ENCODE data around the gene IL2RA.

Gene IL2RA

DNA sequence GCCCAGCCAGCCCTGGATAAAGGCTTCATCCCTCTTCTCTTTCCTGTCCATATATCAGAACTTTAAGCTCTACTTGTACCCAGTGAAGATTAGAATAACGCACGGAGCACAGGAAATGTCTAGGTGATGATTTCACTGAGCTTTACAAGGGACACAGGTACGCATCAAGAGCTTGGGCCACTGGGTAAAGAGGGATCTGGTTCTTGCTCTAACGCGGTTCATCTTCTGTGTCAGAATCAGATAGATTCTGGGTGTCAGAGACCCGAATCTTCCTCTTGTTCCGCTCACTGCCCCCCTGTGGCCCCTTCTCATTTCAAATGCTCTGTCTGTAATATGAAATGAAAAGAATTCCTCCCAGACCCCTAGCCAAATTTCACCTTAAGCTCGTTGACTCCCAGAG, 24.7 kb downstream of the IL2RA start:
- no peak for DNase-seq

DNA sequence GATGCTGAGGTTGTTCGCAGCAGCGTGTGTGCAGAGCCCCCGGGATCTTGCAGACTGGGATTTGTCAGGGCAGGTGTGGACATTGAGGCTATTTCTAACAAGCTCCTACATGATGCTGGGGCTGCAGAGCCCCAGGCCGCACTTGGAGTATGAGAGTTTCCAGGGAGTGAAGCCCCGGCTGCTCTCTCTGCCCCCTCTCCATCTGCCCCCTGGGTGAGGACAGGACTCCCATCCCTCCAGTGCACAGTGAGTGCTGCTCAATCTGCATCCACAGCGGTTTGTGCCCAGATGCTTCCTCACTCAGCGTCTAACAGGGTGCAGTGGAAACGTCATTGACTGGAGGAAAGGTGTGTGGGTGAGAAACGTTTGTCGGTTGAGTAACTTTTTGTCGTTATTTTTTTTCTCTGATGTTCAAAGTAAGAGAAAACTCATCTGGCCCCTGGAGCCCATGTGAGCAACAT, 25.3 kb downstream of the IL2RA start:
- no peak for DNase-seq

DNA sequence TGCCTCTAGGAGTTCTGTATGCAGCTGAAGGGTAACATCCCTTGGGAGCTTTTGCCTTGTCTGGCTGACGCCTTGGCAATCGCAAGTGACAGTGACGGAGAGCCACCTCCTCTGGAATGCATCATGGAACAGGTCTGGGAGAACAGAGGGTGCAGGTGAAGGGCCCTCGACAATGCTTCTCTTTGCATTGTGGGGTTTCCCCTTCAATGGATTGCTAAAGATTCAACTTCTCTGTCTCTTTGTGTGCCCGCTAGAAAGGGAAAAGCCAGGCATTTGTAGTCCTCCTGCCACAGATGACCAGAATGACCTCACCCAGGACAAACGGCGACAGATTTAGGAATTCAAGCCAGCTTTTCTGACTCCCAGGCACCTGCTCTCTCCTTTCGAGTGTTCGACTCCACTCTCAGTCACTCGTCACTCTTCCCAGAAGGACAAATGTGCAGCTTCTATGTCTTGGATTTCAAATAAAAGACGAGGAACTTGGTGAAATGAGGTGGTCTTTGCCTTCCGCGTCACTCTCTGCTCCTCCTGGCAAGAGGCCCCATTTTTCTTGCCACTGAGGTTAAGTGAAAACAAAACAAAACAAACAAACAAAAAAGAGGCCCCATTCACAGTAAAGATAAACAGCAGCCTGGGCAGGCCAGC, 26.1 kb downstream of the IL2RA start:
- no peak for DNase-seq

DNA sequence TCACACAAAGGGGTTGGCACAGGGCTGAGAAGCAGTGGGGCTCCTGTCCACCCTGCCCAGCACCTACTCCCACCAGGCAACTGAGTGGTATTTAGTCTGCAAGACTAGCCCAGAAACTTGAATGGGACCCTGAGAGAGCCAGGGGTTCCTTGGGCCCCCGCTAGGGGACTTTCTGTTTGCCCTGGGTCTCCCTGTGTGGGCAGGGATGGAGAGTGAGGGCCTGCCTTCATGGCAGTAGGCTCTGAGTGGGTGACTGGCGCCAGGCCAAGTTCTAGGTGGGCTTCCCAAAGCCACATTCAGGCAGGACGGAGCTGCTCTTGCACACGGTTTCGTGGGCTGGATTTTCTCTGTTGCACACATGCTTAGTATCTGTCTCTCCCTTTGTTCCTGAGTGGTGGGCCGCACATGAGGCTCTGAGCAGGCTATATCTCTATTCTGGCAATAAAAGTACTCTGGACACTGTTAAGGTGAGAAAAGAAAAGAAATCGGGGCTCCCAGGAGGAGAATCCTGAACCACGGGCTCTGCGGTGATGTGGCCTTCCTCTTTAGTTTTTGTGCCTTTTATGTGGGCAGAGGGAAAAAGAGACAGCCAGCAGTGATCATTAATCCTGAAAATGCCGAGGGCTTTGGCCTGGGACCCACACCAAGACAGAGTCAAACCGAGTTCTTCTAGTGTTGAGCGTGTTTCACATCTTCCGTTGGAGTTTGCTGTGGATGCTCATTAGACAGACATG, 26.9 kb downstream of the IL2RA start:
- no peak for DNase-seq

DNA sequence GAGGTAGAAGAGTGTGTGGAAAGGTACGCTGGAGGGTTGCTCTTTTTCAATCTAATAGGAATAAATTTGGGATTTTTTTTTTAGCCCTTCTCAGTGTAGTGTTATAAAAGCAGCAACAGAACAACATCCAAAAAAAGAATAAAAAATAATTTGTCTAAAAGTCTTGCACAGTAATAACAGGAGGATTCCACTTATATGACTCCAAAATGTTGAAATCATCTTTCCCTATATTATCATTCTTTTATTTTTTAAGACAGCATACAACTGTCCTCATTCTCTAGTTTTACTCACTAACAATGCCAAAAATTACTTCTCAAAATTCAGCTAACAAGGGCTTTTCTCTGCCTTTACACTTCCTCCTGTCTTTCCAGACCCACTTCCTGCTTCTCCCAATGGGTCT, 27.8 kb downstream of the IL2RA start:
- no peak for DNase-seq

DNA sequence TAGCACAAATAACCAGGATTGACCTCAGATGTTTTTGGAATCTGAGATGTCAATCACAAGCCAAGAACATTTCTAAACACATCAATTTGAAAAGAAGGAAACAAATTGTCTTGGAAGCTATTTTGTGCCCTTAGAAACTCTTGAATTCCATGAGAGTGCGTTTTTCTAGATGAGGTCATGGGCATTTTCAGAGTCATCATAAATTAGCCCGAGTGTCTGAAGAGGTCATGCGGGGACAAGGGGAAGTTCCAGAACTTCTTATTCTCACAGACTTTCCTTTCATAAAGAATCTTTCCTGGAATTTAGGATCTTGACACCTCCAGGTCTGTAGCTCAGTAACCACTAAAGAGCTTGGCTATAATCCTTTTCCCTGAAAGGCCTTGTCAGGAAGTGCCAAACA, 28.2 kb downstream of the IL2RA start:
- DNase-seq, result no peak

DNA sequence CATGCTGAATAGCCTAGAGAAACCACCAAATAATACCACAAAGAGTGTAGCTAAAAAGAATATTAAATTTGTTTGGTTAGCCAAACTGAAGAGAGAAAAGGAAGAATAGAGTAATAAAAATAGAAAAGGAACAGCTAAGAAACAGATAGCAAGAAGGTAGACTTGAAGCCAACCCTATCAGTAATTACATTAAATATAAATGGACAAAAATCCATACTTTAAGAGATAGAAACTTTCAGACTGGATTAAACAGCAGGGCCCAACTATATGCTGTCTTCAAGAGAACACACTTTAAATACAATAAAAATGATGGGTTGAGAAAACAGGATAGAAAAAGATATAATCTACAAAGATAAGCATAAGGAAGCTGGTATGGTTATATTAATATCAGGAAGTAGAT, 31.2 kb downstream of the IL2RA start:
- DNase-seq, result no peak

DNA sequence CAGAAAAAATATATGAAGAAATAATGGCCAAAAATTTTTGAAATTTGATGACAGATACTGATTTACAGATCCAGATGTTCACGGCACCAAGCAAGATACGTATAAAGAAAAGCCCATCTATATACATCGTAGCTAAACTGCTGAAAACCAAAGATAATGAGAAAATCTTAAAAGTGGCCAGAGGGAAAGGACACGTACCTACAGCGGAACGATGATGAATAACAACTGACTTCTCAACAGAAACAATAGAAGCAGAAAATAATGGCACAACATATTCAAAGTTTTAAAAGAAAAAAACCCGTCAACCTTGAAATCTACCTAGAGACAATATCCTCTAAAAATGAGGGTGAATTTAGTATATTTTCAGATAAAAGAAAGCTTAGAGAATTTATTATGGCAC, 31.9 kb downstream of the IL2RA start:
- DNase-seq, result no peak

DNA sequence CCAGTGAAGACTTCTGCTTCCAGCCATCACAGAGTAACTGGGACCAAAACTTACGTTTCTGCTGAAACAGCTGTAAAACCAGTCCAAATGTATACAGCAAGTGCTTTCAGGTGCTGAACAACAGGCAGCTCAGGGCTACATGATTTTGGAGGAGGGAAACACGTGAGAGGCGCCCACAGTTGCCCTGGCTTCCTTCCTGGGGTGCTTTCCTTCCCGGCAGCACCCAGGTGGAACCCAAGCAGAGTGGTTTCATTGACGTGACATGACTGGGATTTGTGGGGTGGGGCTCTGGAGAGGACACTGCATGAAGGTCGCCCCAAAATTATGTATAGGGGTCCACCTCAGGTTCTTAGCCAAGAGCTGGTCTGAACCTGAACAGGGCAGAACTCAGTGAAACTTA, 34.2 kb downstream of the IL2RA start:
- DNase-seq, result no peak

DNA sequence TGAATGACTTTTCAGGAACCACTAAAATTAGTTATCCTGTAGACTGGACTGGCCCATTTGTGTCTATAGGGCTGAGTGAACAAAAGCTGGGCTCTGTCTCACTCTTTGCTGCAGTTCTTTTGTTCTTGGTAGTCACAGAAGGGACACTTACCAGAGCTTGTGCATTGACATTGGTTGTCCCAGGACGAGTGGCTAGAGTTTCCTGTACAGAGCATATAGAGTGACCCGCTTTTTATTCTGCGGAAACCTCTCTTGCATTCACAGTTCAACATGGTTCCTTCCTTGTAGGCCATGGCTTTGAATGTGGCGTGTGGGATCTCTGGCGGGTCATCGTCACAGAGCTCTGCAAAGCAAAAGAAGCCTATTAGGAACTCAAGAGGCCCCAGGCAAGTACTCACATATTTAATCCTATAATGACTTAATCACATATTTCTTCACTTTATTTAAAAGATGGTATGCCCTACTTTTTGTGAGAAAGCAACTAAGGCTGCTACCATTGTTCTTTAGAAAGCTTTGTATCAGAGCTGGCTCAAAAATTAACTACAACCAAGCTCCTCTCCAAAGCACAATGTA, 36.4 kb downstream of the IL2RA start:
- no peak for DNase-seq

DNA sequence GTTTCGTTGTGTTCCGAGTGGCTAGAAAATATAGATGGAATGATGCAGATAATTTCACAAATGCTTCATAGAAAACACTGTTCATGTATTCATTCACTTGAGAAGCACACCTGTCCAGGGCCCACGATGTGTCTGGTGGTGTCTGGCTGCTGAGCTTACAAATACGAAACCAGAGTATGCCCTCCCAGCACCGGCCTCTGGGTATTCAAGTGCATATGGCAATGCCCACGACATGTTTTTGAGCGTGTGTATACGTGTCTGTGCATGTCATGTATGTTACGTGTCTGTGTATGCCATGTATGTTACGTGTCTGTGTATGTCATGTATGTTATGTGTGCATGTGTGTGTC, 37.9 kb downstream of the IL2RA start:
- no peak for DNase-seq

DNA sequence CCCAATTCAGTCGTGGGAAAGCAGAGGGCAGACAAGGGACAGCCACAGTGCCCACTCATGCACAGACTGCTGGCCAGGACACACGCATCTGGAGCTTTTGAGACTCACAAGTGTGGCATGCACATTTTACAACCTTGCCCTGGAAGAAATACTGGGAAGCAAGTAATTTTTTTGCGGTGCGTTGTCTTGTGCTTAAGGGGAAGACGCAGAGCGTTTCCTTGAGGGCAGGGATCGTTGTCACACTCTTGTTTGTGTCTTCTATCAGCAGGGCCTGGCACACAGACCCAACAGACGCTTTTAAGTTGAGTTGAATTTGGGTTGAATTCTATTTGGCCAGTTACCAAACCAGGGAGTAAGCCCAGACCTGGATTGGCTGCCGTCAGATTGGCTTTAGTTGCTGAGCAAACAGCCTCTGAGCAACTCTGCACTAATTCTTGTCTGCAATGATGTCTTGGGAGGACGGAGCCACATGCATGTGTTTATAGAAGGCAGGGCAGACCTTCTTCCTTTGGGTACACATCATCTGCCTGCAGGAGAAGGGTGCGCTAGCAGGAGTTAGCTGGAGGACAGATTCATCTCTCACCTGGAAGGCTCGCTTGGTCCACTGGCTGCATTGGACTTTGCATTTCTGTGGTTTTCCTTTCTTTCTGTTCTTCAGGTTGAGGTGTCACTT, 38.4 kb downstream of the IL2RA start:
- DNase-seq, result no peak

DNA sequence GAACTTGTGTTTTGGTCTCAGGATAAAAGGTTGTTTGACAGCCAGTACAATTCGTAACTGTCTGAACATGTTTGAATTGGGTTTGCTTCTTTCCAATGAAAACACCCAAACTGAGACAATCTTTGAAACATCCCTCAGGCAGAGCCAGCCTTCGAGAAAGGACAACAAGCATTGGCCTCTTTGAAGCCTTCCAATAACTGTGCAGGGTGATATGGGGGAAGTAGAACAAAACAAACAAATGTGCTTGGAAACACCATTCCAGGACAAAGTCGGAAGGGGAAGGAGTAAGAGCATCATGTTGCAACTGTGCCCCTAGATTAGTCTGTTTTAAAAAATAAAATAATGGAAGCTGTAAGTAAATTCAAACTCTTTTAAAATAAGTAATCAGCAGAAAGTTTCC, 39.5 kb downstream of the IL2RA start:
- no peak for DNase-seq

DNA sequence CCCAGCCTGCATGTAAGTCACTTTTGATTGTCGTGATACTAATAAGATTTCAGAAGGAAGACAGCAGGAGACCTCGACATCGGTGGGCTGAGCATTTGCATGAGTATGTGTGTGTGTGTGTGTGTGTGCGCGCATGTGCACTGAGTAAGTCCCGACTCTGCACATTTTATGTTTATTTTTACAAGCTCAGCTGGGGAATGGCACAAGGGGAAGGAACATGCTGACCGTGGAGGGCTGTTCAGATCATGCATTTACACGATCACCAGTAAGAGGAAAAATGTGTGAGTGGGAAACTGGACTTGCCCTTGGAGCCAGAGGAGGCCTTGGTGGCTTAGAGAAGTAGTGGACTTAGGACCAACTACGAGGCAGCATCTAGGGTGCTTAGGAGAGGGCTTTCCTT, 41.3 kb downstream of the IL2RA start:
- DNase-seq, result no peak

DNA sequence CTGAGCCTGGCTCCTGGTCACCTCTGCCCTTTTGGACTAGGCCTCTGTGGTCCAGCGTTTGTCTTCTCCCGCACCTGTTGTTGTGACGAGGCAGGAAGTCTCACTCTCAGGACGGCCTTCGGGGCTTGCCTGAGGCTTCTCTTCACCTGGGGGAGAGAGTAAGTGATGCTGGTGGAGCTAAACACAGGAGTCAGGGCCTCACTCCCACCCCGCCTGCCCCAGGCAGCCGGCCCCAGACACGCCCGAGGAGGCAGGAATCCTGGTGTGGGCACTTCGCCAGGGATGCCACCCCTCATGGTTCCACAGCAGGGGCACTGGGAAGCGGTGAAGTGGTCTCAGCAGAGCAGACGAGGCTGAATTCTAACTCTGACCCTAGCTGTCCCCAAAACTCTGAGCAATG, 42.4 kb downstream of the IL2RA start:
- no peak for DNase-seq

DNA sequence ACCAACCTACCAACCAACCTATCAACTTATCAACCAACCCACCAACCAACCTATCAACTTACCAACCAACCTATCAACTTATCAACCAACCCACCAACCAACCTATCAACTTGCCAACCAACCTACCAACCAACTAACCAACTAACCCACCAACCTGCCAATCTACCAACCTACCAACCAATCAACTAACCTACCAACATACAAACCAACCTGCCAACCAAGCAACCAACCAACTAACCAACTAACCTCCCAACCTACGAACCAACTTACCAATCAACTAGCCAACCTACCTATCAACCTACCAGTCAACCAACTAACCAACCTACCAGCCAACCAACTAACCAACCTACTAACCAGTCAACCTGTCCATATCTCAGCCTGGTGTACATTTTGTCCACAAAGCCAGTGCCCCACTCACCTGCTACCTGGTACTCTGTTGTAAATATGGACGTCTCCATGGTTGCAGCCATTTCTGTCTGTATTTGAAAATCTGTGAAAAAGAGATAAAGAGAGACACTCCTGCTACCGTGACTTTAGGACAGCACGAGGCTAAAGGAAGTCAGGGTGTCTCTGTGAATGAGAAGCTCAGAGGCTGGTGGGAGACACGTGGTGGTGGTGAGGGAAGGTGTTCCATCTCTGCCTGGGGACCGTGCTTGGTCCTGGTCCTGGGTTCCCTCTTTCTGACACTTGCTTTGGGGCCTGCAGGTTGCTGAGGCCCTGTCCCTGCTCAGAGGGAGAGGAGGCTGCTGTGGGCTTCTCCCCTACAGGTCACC, 43.0 kb downstream of the IL2RA start:
- no peak for DNase-seq

DNA sequence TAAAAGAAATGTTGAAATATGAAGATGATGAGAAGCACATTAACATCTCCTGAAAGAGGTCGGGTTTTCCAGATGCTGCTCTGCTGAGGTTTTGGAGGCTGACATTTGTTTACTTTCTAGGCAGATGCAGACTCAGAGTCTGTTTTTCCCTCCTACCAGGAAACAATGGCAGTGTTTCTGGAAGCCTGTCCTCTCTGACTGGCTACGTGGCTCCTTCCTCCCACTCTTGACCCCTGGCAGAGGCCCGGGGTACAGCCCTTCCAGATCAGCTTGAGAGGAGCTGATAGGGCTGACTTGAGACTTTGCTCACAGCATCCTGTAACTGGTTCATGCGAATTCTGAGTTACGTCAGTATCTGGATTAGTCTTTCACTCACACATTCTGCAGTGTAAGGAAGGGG, 43.7 kb downstream of the IL2RA start:
- DNase-seq, result no peak

DNA sequence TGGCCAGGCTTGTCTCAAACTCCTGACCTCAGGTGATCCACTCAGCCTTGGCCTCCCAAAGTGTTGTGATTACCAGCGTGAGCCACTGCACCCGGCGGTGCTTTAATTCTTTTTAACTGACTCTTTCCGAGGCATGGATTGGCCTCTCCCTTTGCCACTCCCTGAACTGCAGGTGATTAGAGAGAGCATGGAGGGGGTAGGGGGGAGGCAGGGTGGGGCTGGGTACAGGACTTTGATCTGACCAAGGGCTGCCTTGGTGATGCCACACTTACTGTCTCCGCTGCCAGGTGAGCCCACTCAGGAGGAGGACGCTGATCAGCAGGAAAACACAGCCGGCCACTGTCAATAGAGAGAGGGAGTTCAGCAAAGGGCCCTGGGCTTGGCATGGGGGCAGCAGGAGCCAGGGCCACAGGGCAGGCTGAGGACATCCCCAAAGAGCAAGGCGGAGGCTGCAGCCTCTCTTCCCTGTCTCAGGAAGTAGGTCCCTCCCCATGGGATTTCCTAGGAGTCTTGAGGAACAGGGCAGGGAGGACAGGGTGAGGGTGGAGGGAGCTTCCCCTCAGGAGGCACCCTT, 44.3 kb downstream of the IL2RA start:
- no peak for DNase-seq

DNA sequence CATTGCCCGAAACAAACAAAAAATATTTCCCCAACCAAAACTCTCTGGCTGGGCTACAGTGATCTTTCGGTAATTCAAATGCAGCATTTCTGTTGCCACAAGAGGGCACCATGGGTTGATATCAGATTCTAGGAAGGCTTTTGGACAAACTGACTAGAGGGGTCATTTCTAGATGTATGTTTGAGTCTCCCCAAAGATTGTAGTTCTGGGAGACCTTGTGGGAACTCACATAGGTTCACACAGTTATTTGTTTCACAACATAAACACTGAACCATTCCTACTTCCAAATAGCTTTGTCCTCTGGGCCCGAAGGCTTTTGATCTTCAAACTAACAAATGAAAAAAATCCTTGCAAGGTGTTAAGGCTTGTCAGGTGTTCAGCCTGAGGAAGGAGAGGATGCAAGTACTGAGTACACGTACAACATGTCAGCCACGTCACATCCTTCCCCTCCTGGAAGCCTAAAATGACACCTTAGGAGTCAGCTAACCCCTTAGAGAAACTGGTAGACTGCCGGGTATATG, 47.9 kb downstream of the IL2RA start:
- DNase-seq, result no peak

DNA sequence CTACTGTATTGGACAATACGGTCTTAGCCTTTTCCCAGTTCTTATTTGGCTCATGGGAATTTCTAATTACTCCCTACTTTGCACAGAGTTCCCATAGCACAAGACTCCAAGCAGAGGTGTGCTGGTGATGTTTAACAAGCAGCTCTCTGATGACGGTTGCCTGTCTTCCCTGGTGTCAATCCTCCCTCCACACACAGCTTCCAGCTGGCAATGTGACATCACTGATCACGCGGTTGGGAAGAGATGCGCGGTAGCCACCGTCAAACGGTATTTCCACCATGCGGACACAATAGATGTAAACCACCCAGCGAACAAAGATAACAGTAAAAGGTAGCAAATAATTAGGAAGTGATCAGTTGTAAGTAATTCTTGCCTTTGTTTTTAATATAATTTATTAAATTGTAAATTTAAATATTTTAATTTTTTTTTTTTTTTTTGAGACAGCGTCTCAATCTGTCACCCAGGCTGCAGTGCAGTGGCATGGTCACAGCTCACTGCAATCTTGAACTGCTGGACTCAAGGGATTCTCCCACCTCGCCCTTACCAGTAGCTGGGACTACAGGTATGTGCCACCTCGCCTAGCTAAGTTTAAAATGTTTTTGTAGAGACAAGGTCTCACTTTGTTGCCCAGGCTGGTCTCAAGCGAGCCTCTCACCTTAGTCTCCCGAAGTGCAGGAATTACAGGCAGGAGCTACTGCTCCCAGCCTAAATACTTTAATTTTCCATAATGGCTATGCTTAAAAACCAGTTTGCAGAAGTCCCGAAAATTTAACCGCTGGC, 48.6 kb downstream of the IL2RA start:
- DNase-seq, result no peak

DNA sequence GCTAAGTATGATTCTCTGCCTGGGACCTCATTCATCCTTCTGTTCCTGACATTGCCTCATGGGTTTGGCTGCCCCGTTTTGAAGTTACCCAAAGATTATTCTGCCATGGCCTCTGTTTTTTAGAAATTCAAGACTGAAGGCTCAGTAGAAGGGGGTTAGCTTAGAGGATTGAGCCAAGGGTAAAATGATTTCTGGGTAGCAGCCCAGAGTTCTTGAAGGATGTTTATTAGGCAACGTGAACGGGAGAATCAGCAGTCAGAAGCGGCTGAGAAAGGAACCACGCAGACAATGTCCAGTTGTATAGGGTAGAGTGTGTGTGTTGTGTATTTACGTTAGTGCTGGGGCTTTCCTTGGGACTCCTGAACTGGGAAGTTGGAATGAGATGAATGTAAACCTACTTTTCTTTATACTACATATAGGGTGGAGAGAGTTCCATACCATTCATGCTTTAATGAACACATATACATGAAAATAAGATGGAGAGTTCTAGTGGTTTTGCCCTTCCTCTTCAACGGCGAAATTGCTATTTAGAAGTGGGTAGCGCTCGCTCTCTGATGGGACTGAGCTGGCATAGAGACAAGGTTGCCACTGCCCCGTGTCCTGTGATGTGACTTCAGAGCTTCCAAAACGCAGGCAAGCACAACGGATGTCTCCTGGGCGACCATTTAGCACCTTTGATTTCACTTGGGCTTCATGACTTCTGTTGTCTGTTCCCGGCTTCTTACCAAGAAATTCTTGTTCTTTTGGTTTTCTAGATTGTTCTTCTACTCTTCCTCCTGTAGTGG, 49.9 kb downstream of the IL2RA start:
- no peak for DNase-seq
